H9 (cell line): ENCODE results near the gene CLRN1. TPM values are rescaled to one million over a fixed set of nuclear protein-coding genes. Genes with fewer than 3 reads are reported as not detected.

Source experiments
- DNase-seq: peaks from one replicate; pipeline ENCODE4 v3.0.0-alpha.2; 2017
- H2AFZ ChIP-seq: one replicate; pipeline ENCODE4 v1.6.1; 2013; ENCODE audit warnings: mild to moderate bottlenecking, low read length, control low read depth, moderate library complexity
- H2AK5ac ChIP-seq: 2 replicates; pipeline ENCODE4 v1.6.1; 2013; ENCODE audit warnings: low read length, control low read depth, mixed read lengths; ENCODE audit not compliant: insufficient read length
- H2BK120ac ChIP-seq: one replicate; pipeline ENCODE4 v1.6.1; 2013; ENCODE audit warnings: low read depth, mild to moderate bottlenecking, low read length, control low read depth, inconsistent platforms; ENCODE audit not compliant: poor library complexity, severe bottlenecking
- H2BK12ac ChIP-seq: 2 replicates; pipeline ENCODE4 v1.6.1; 2013; ENCODE audit warnings: low read length, control low read depth, mixed read lengths, low read depth; ENCODE audit not compliant: insufficient read length
- H2BK15ac ChIP-seq: 2 replicates; pipeline ENCODE4 v1.6.1; 2013; ENCODE audit warnings: low read depth, low read length, control low read depth
- H2BK20ac ChIP-seq: one replicate; pipeline ENCODE4 v1.6.1; 2013; ENCODE audit warnings: low read depth, mild to moderate bottlenecking, low read length, control low read depth, inconsistent platforms; ENCODE audit not compliant: poor library complexity, severe bottlenecking
- H2BK5ac ChIP-seq: 2 replicates; pipeline ENCODE4 v1.6.1; 2013; ENCODE audit warnings: low read length, control low read depth, mixed read lengths; ENCODE audit not compliant: insufficient read length
- H3K14ac ChIP-seq: 2 replicates; pipeline ENCODE4 v1.6.1; 2013; ENCODE audit warnings: low read length, control low read depth; ENCODE audit not compliant: insufficient read depth
- H3K18ac ChIP-seq: 2 replicates; pipeline ENCODE4 v1.6.1; 2013; ENCODE audit warnings: low read depth, mild to moderate bottlenecking, mixed read lengths, low read length, control low read depth; ENCODE audit not compliant: insufficient read length
- H3K23ac ChIP-seq: 2 replicates; pipeline ENCODE4 v1.6.1; 2013; ENCODE audit warnings: low read length, control low read depth, mixed read lengths, low read depth; ENCODE audit not compliant: insufficient read length
- H3K23me2 ChIP-seq: 2 replicates; pipeline ENCODE4 v1.6.1; 2013; ENCODE audit warnings: low read depth, mild to moderate bottlenecking, mixed read lengths, low read length, control low read depth; ENCODE audit not compliant: insufficient read length, poor library complexity, severe bottlenecking
- H3K27ac ChIP-seq: 2 replicates; pipeline ENCODE4 v1.5.1; 2013; ENCODE audit warnings: low read length, control low read depth, mixed read lengths, low read depth; ENCODE audit not compliant: insufficient read length
- H3K27me3 ChIP-seq: 2 replicates; pipeline ENCODE4 v1.6.1; 2013; ENCODE audit warnings: low read length, control low read depth, inconsistent platforms; ENCODE audit not compliant: insufficient read depth
- H3K4ac ChIP-seq: 2 replicates; pipeline ENCODE4 v1.6.1; 2013; ENCODE audit warnings: low read depth, mild to moderate bottlenecking, control low read depth, inconsistent platforms, low read length, moderate library complexity
- H3K4me1 ChIP-seq: 2 replicates; pipeline ENCODE4 v1.6.1; 2013; ENCODE audit warnings: low read length, control low read depth, inconsistent platforms; ENCODE audit not compliant: insufficient read depth
- H3K4me2 ChIP-seq: 2 replicates; pipeline ENCODE4 v1.6.1; 2013; ENCODE audit warnings: low read length, control low read depth, mixed read lengths; ENCODE audit not compliant: insufficient read length, insufficient read depth
- H3K56ac ChIP-seq: 2 replicates; pipeline ENCODE4 v1.6.1; 2013; ENCODE audit warnings: low read depth, mild to moderate bottlenecking, mixed read lengths, low read length, control low read depth; ENCODE audit not compliant: insufficient read length
- H3K79me1 ChIP-seq: 2 replicates; pipeline ENCODE4 v1.6.1; 2013; ENCODE audit warnings: low read depth, mild to moderate bottlenecking, moderate library complexity, low read length, control low read depth, inconsistent platforms; ENCODE audit not compliant: insufficient read depth, poor library complexity, severe bottlenecking
- H3K79me2 ChIP-seq: 2 replicates; pipeline ENCODE4 v1.6.1; 2013; ENCODE audit warnings: low read length, control low read depth, inconsistent platforms; ENCODE audit not compliant: insufficient read depth
- H3K9ac ChIP-seq: 2 replicates; pipeline ENCODE4 v1.6.1; 2013; ENCODE audit warnings: low read length, control low read depth, mixed read lengths; ENCODE audit not compliant: insufficient read length; ENCODE audit errors: extremely low read depth
- H3K9me3 ChIP-seq: one replicate; pipeline ENCODE4 v1.6.1; 2013; ENCODE audit warnings: low read depth, low read length, inconsistent platforms; ENCODE audit not compliant: control insufficient read depth
- H3T11ph ChIP-seq: one replicate; pipeline ENCODE4 v1.6.1; 2013; ENCODE audit warnings: mild to moderate bottlenecking, low read length, control low read depth, inconsistent platforms
- H4K20me1 ChIP-seq: one replicate; pipeline ENCODE4 v1.6.1; 2013; ENCODE audit not compliant: control insufficient read depth, insufficient read length, insufficient read depth
- H4K5ac ChIP-seq: 2 replicates; pipeline ENCODE4 v1.6.1; 2013; ENCODE audit warnings: low read depth, mild to moderate bottlenecking, mixed read lengths, low read length, control low read depth; ENCODE audit not compliant: insufficient read length
- H4K8ac ChIP-seq: replicated peaks from 2 replicates; pipeline ENCODE4 v1.6.1; 2013; ENCODE audit warnings: low read length, control low read depth, mixed read lengths, low read depth; ENCODE audit not compliant: insufficient read length
- H4K91ac ChIP-seq: 2 replicates; pipeline ENCODE4 v1.6.1; 2013; ENCODE audit warnings: low read depth, mild to moderate bottlenecking, moderate library complexity, mixed read lengths, low read length, control low read depth; ENCODE audit not compliant: insufficient read length
- H3K27ac Mint-ChIP-seq, 3 experiments: 2 replicates in 2 of 3; 3 replicates in 1 of 3; pipeline ENCODE4 v1.8.0; 2020 to 2021; ENCODE audit warnings: mixed read lengths in 3 of 3, mild to moderate bottlenecking in 1 of 3, moderate library complexity in 1 of 3
- H3K27me3 Mint-ChIP-seq: 2 replicates; pipeline ENCODE4 v1.8.0; 2021; ENCODE audit warnings: low read depth, mild to moderate bottlenecking, moderate library complexity, mixed read lengths
- H3K36me3 Mint-ChIP-seq, 3 experiments: 2 replicates in 2 of 3; 3 replicates in 1 of 3; pipeline ENCODE4 v1.8.0; 2020 to 2021; ENCODE audit warnings: low read depth in 3 of 3, mixed read lengths in 3 of 3; ENCODE audit not compliant: insufficient read depth in 1 of 3
- H3K4me1 Mint-ChIP-seq, 2 experiments: 2 replicates each; pipeline ENCODE4 v1.8.0; 2020; ENCODE audit warnings: mixed read lengths in 2 of 2
- H3K4me3 Mint-ChIP-seq, 2 experiments: 2 replicates in 1 of 2; 3 replicates in 1 of 2; pipeline ENCODE4 v1.8.0; 2020 to 2021; ENCODE audit warnings: mild to moderate bottlenecking in 2 of 2, mixed read lengths in 2 of 2, moderate library complexity in 1 of 2
- H3K9me3 Mint-ChIP-seq, 2 experiments: 2 replicates in 1 of 2; 3 replicates in 1 of 2; pipeline ENCODE4 v1.8.0; 2020; ENCODE audit warnings: mild to moderate bottlenecking in 2 of 2, mixed read lengths in 2 of 2, moderate library complexity in 1 of 2
- WGBS: extraction: QIAGEN DNeasy Blood & Tissue Kit; methylation state at CpG from one replicate; pipeline ENCODE4 v1.1.7; 2013; ENCODE audit warnings: missing lambda C conversion rate, low lambda C conversion rate, mixed read lengths; ENCODE audit not compliant: insufficient read length; ENCODE audit errors: extremely low coverage; 5-methylcytosine and 5-hydroxymethylcytosine counted together
- total RNA-seq: library from RNA; stranded (reverse); gene quantifications from 2 replicates; pipeline ENCODE4 v1.2.1, GENCODE V29; 2021
- TF ChIP-seq, protein P1 (sequence below): fragments of 200-600 bp; sonication (generic); conservative IDR thresholded peaks from 3 replicates; pipeline ENCODE4 v1.8.0; 2021; ENCODE audit warnings: antibody characterized with exemption, mild to moderate bottlenecking

The CLRN1 gene
- total RNA-seq, 1 experiment from 2014 or later, result not detected

DNA sequence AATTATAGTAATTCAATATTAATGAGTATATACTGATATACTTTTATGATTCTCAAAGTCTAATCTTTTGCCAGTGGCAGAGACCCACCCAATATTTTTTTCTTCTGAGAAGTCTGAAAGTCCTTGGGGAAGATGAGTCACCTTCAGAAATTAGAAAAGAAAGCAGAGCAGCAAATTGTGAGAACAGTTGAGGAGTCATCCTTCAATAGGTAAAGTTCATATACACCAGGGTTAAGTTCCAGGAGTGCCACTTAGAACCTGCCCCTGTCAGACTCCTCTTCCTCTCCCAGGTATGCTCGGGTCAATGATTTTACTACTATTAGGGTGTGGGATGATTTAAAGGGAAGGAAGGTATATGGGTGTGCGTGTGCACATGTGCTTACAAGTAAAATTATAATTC is 7.1 kb downstream of the CLRN1 start:
- Histone ChIP-seq H4K91ac (no peak overlapping the region), H3T11ph (no peak overlapping the region), H3K9ac (no peak overlapping the region), H3K23me2 (no peaks in the 10 kb centered on the region), H3K4me2 (no peak overlapping the region), H3K14ac (no peak overlapping the region), H2BK120ac (no peak overlapping the region), H3K18ac (no peak overlapping the region), H4K20me1 (no peaks in the 10 kb centered on the region), H2BK12ac (no peak overlapping the region), H3K9me3 (no peaks in the 10 kb centered on the region), H3K27ac (no peak overlapping the region), H2BK15ac (no peak overlapping the region), H3K79me1 (no peaks in the 10 kb centered on the region), H3K4me1 (no peaks in the 10 kb centered on the region), H4K8ac (no peak overlapping the region), H4K5ac (no peak overlapping the region), H3K4ac (no peak overlapping the region), H2AK5ac (no peak overlapping the region), H3K27me3 (no peaks in the 10 kb centered on the region), H3K79me2 (no peaks in the 10 kb centered on the region), H2BK20ac (no peak overlapping the region), H2BK5ac (no peak overlapping the region), H3K23ac (no peak overlapping the region), H2AFZ (no peak overlapping the region), H3K56ac (no peak overlapping the region)
- Mint-ChIP-seq H3K27ac (no peak overlapping the region), H3K36me3 (no peaks in the 10 kb centered on the region), H3K9me3 (no peaks in the 10 kb centered on the region), H3K27me3 (no peaks in the 10 kb centered on the region), H3K4me3 (no peak overlapping the region), H3K4me1 (peaks cover 4 to 6% of the 10 kb centered on the region in 2 experiments)
- no CpG with 5 or more reads among the region's 2 CpGs for WGBS
- TF ChIP-seq, protein P1, sequence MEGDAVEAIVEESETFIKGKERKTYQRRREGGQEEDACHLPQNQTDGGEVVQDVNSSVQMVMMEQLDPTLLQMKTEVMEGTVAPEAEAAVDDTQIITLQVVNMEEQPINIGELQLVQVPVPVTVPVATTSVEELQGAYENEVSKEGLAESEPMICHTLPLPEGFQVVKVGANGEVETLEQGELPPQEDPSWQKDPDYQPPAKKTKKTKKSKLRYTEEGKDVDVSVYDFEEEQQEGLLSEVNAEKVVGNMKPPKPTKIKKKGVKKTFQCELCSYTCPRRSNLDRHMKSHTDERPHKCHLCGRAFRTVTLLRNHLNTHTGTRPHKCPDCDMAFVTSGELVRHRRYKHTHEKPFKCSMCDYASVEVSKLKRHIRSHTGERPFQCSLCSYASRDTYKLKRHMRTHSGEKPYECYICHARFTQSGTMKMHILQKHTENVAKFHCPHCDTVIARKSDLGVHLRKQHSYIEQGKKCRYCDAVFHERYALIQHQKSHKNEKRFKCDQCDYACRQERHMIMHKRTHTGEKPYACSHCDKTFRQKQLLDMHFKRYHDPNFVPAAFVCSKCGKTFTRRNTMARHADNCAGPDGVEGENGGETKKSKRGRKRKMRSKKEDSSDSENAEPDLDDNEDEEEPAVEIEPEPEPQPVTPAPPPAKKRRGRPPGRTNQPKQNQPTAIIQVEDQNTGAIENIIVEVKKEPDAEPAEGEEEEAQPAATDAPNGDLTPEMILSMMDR, result no peak
- DNase-seq, result no peak
